Endothelial cell (in vitro differentiated cells): ENCODE data around the gene TCERG1L. TPM values are rescaled to one million over a fixed set of nuclear protein-coding genes. Genes with fewer than 3 reads are reported as not detected.

Source experiments
- DNase-seq: peaks from one replicate; pipeline ENCODE4 v3.0.0; 2021; ENCODE audit warnings: low spot score
- H3K27ac Mint-ChIP-seq: one replicate; pipeline ENCODE4 v1.8.0; 2021; ENCODE audit warnings: mixed read lengths, inconsistent platforms; ENCODE audit not compliant: unreplicated experiment
- H3K27me3 Mint-ChIP-seq: one replicate; pipeline ENCODE4 v1.8.0; 2021; ENCODE audit warnings: mild to moderate bottlenecking, moderate library complexity, mixed read lengths, inconsistent platforms; ENCODE audit not compliant: unreplicated experiment
- H3K36me3 Mint-ChIP-seq: one replicate; pipeline ENCODE4 v1.8.0; 2021; ENCODE audit warnings: mild to moderate bottlenecking, low read depth, mixed read lengths, inconsistent platforms; ENCODE audit not compliant: unreplicated experiment
- H3K4me1 Mint-ChIP-seq: one replicate; pipeline ENCODE4 v1.8.0; 2021; ENCODE audit warnings: mild to moderate bottlenecking, mixed read lengths, inconsistent platforms; ENCODE audit not compliant: unreplicated experiment
- H3K4me3 Mint-ChIP-seq: one replicate; pipeline ENCODE4 v1.8.0; 2021; ENCODE audit warnings: mild to moderate bottlenecking, mixed read lengths, inconsistent platforms; ENCODE audit not compliant: unreplicated experiment
- H3K9me3 Mint-ChIP-seq: one replicate; pipeline ENCODE4 v1.8.0; 2021; ENCODE audit warnings: mixed read lengths, inconsistent platforms; ENCODE audit not compliant: unreplicated experiment
- CTCF ChIP-seq: fragments of 200-600 bp; sonication (generic); IDR thresholded peaks from one replicate; pipeline ENCODE4 v1.5.0; 2021; ENCODE audit warnings: antibody characterized with exemption; ENCODE audit not compliant: unreplicated experiment
- total RNA-seq: library from RNA; stranded (reverse); fragmentation: NEBNext Ultra II Directional; extraction: Animal tissue kit (Norgen Biotek cat#: 25700); gene quantifications from one replicate; pipeline ENCODE4 v1.2.1, GENCODE V29; 2021; ENCODE audit not compliant: unreplicated experiment

TCERG1L gene
- total RNA-seq, 1 donor from 2014 or later, result not detected

- no peaks in the 10 kb centered on the region for H3K4me1 Mint-ChIP-seq
- no peak overlapping the region for H3K4me3 Mint-ChIP-seq
- H3K9me3 Mint-ChIP-seq, result peaks cover 32% of the 10 kb centered on the region
- no peak overlapping the region for H3K27ac Mint-ChIP-seq
- no peak for DNase-seq
- no peak for TF ChIP-seq CTCF
- H3K27me3 Mint-ChIP-seq, result peaks cover 6% of the 10 kb centered on the region
- peaks cover 6% of the 10 kb centered on the region for H3K36me3 Mint-ChIP-seq
Measured at GRCh38 chr10:131187274-131187673, 124.2 kb downstream of the TCERG1L start.

GRCh38 chr10:131186547-131187253, 124.8 kb downstream of the TCERG1L start:
- Mint-ChIP-seq H3K4me1 (no peaks in the 10 kb centered on the region), H3K27me3 (peaks cover 6% of the 10 kb centered on the region), H3K4me3 (no peak overlapping the region), H3K36me3 (peaks cover 6% of the 10 kb centered on the region), H3K9me3 (peaks cover 37% of the 10 kb centered on the region), H3K27ac (no peak overlapping the region)
- no peak for DNase-seq
- no peak for TF ChIP-seq CTCF

- no peak for DNase-seq
- peaks cover 46% of the 10 kb centered on the region for H3K9me3 Mint-ChIP-seq
- TF ChIP-seq CTCF, result no peak
- H3K36me3 Mint-ChIP-seq, result peaks cover 6% of the 10 kb centered on the region
- H3K27ac Mint-ChIP-seq, result no peak overlapping the region
- H3K4me1 Mint-ChIP-seq, result no peaks in the 10 kb centered on the region
- no peak overlapping the region for H3K4me3 Mint-ChIP-seq
- peaks cover 6% of the 10 kb centered on the region for H3K27me3 Mint-ChIP-seq
Measured at GRCh38 chr10:131184503-131184902, 127.0 kb downstream of the TCERG1L start.

GRCh38 chr10:131183546-131184045, 127.9 kb downstream of the TCERG1L start:
- no peak for DNase-seq
- H3K4me1 Mint-ChIP-seq, result no peaks in the 10 kb centered on the region
- peaks cover 6% of the 10 kb centered on the region for H3K36me3 Mint-ChIP-seq
- no peak overlapping the region for H3K4me3 Mint-ChIP-seq
- H3K27ac Mint-ChIP-seq, result no peak overlapping the region
- peaks cover 6% of the 10 kb centered on the region for H3K27me3 Mint-ChIP-seq
- H3K9me3 Mint-ChIP-seq, result peaks cover 46% of the 10 kb centered on the region
- TF ChIP-seq CTCF, result no peak

- Mint-ChIP-seq H3K4me3 (no peak overlapping the region), H3K27ac (no peak overlapping the region), H3K9me3 (peaks cover 49% of the 10 kb centered on the region), H3K27me3 (no peaks in the 10 kb centered on the region), H3K4me1 (no peaks in the 10 kb centered on the region), H3K36me3 (peaks cover 6% of the 10 kb centered on the region)
- no peak for DNase-seq
- no peak for TF ChIP-seq CTCF
Measured at GRCh38 chr10:131181456-131181855, 130.1 kb downstream of the TCERG1L start.
